ENCODE measurements around the gene NFE2L1.

GRCh38 chr17:48010193-48010592 lies 38.0 kb upstream of the NFE2L1 start:
- no peak for TF ChIP-seq CTCF (IDR thresholded peaks at IDR 0.05)
- TF ChIP-seq NFYB (CRISPR knock-in tag; conservative IDR thresholded peaks at IDR 0.05; ENCODE audit: low read depth): no peak
- TF ChIP-seq HMGXB4 (CRISPR knock-in tag; IDR thresholded peaks at IDR 0.05): no peak
- no peak for TF ChIP-seq TCF7 (CRISPR knock-in tag; IDR thresholded peaks at IDR 0.05; ENCODE audit: low read depth)
- no peak for TF ChIP-seq CBFB (CRISPR knock-in tag; IDR thresholded peaks at IDR 0.05; ENCODE audit: low read depth)
